ENCODE measurements around the gene FNDC11.

Gene FNDC11

GRCh38 chr20:63518351-63518861, 35.6 kb upstream of the FNDC11 start:
- Histone ChIP-seq H3K27ac (ENCODE audit: low read depth, low read length) (no peak overlapping the region), H3K4me1 (ENCODE audit: insufficient read depth, low read length) (0 out of 2 replicates have a peak, but pooled peaks cover 9% of the 10 kb centered on the region), H3K9me3 (ENCODE audit: insufficient read depth, low read depth, low read length) (0 out of 2 replicates have a peak, but pooled peaks cover 5% of the 10 kb centered on the region), H3K9ac (ENCODE audit: low read depth, low read length) (no peak overlapping the region), H3K27me3 (ENCODE audit: insufficient read depth, low read length) (peaks cover 14% of the 10 kb centered on the region), H3K4me3 (ENCODE audit: low read length) (no peak overlapping the region), H3K36me3 (ENCODE audit: insufficient read depth, low read length) (peaks cover 15% of the 10 kb centered on the region)
- 56% methylated on average over 20 of the region's 20 CpGs for WGBS

DNA sequence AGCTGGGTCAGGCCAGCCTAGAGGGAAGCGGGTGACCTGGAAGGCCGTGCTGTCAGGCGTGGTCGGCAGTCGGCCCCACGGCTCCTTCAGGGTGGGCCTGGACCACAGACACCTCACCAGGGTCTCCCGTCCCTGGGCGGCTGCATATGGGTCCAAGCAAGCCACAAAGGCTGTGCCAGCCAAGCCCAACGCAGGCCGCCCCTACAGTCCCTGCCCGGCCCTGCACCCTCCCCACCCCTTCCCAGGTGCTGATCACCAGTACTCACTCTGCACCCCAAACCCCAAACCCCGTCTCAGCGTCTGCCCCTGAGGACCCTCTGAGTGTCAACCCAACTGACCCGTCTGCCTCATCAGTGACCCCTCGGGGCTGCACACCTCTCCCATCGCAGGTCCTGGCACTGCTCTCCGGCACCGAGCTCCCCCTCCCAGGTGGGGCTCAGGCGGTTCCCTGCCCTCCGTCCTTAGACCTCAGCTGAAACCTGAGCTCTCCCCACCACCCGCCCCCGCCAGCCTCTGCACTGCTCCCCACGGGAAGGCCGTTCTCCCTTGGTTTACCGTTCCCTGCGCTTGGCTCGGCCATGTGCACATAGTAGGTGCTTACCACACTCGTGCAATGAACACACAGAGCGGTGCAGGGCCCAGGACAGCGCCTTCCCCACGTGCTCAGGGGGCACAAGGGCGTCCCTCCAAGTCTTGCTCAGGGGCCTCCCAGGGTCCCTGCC, 34.9 kb upstream of the FNDC11 start:
- peaks cover 9% of the 10 kb centered on the region; the same call in 1 of the 2 replicates for H3K9me3 ChIP-seq (ENCODE audit: insufficient read depth, low read depth, low read length)
- H3K4me1 ChIP-seq (ENCODE audit: insufficient read depth, low read length): 0 out of 2 replicates have a peak, but pooled peaks cover 9% of the 10 kb centered on the region
- WGBS: 56% methylated on average over 32 of the region's 32 CpGs
- peaks cover 14% of the 10 kb centered on the region for H3K27me3 ChIP-seq (ENCODE audit: insufficient read depth, low read length)
- peak overlapping the region; percentile 95 for H3K4me3 ChIP-seq (ENCODE audit: low read length)
- peak overlapping the region; percentile 73 for H3K9ac ChIP-seq (ENCODE audit: low read depth, low read length)
- peaks cover 20% of the 10 kb centered on the region for H3K36me3 ChIP-seq (ENCODE audit: insufficient read depth, low read length)
- H3K27ac ChIP-seq (ENCODE audit: low read depth, low read length): no peak overlapping the region

GRCh38 chr20:63519668-63520503, 34.1 kb upstream of the FNDC11 start:
- peak overlapping the region; percentile 73 for H3K9ac ChIP-seq (ENCODE audit: low read depth, low read length)
- 0 out of 2 replicates have a peak, but pooled peaks cover 9% of the 10 kb centered on the region for H3K4me1 ChIP-seq (ENCODE audit: insufficient read depth, low read length)
- WGBS: 5% methylated on average over 72 of the region's 72 CpGs
- H3K4me3 ChIP-seq (ENCODE audit: low read length): peak overlapping the region; percentile 95
- peak overlapping the region; percentile 83; the same call in 1 of the 2 replicates for H3K27ac ChIP-seq (ENCODE audit: low read depth, low read length)
- peaks cover 14% of the 10 kb centered on the region for H3K27me3 ChIP-seq (ENCODE audit: insufficient read depth, low read length)
- peaks cover 20% of the 10 kb centered on the region for H3K36me3 ChIP-seq (ENCODE audit: insufficient read depth, low read length)
- peaks cover 9% of the 10 kb centered on the region; the same call in 1 of the 2 replicates for H3K9me3 ChIP-seq (ENCODE audit: insufficient read depth, low read depth, low read length)

- H3K9me3 ChIP-seq (ENCODE audit: insufficient read depth, low read depth, low read length): peaks cover 9% of the 10 kb centered on the region; the same call in 1 of the 2 replicates
- peaks cover 14% of the 10 kb centered on the region for H3K27me3 ChIP-seq (ENCODE audit: insufficient read depth, low read length)
- H3K9ac ChIP-seq (ENCODE audit: low read depth, low read length): peak within 1 kb of the TSS; percentile 92
- H3K4me3 ChIP-seq (ENCODE audit: low read length): peak within 1 kb of the TSS; percentile 95
- H3K4me1 ChIP-seq (ENCODE audit: insufficient read depth, low read length): 0 out of 2 replicates have a peak, but pooled peaks cover 9% of the 10 kb centered on the region
- peaks cover 20% of the 10 kb centered on the region for H3K36me3 ChIP-seq (ENCODE audit: insufficient read depth, low read length)
- WGBS: under 1% methylated on average over 64 of the region's 64 CpGs
- H3K27ac ChIP-seq (ENCODE audit: low read depth, low read length): peak within 1 kb of the TSS; percentile 83; the same call in 1 of the 2 replicates
Observed at GRCh38 chr20:63520504-63520933, 33.4 kb upstream of the FNDC11 start, which contains the start of gene PPDPF. TSS of gene PPDPF (plus strand) at chr20:63520765. CDS start at chr20:63521309, 544 bp downstream.

GRCh38 chr20:63520934-63521601, 32.9 kb upstream of the FNDC11 start:
- Histone ChIP-seq H3K9ac (ENCODE audit: low read depth, low read length) (peak overlapping the region; percentile 92), H3K4me1 (ENCODE audit: insufficient read depth, low read length) (0 out of 2 replicates have a peak, but pooled peaks cover 9% of the 10 kb centered on the region), H3K27me3 (ENCODE audit: insufficient read depth, low read length) (peaks cover 14% of the 10 kb centered on the region), H3K36me3 (ENCODE audit: insufficient read depth, low read length) (peaks cover 20% of the 10 kb centered on the region), H3K4me3 (ENCODE audit: low read length) (peak overlapping the region; percentile 95), H3K27ac (ENCODE audit: low read depth, low read length) (peak overlapping the region; percentile 77; the same call in 1 of the 2 replicates), H3K9me3 (ENCODE audit: insufficient read depth, low read depth, low read length) (peaks cover 9% of the 10 kb centered on the region; the same call in 1 of the 2 replicates)
- WGBS: under 1% methylated on average over 68 of the region's 68 CpGs

- peak overlapping the region; percentile 92 for H3K9ac ChIP-seq (ENCODE audit: low read depth, low read length)
- 0 out of 2 replicates have a peak, but pooled peaks cover 9% of the 10 kb centered on the region for H3K4me1 ChIP-seq (ENCODE audit: insufficient read depth, low read length)
- WGBS: 14% methylated on average over 17 of the region's 23 CpGs
- H3K4me3 ChIP-seq (ENCODE audit: low read length): peak overlapping the region; percentile 95
- H3K27ac ChIP-seq (ENCODE audit: low read depth, low read length): no peak overlapping the region; the same call in 1 of the 2 replicates
- H3K36me3 ChIP-seq (ENCODE audit: insufficient read depth, low read length): peaks cover 20% of the 10 kb centered on the region
- peaks cover 14% of the 10 kb centered on the region for H3K27me3 ChIP-seq (ENCODE audit: insufficient read depth, low read length)
- H3K9me3 ChIP-seq (ENCODE audit: insufficient read depth, low read depth, low read length): peaks cover 9% of the 10 kb centered on the region; the same call in 1 of the 2 replicates
Observed at GRCh38 chr20:63521602-63522001, 32.4 kb upstream of the FNDC11 start.

DNA sequence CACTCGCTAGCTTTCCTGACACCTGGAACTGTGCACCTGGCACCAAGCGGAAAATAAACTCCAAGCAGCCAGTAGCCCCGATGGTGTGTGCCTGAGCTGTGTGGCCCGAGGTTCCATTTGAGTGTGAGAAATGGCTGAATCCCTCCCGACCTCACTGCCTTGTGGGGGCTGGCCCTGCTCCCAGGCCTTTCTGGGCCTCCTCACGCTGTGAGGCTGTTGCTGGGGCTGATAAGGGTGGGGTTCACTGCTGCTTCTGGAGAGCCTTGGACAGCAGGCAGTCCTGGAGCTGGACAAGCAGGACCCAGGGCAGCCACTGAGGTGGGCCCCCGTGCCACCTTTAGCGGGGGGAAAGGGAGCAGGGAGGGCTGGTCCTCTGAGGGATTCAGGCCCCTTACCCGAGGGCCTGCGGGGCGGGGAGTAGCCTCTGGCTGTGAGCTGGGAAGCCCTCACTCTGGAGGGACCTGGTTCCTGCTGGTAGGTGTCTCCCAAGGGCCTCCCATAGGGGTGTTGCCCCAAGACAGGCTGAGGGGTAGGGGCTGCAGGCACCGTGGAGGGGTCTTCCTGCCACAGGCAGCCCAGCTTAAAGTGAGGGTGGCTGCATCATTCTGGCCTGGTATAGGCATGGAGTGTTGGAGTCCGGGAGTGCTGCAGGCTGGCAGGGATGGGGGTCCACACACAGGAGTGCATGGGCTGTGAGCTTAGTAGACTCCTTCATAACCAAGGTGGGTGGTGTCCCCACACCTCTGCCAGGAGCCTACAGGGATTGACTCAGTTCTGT, 31.7 kb upstream of the FNDC11 start:
- 83% methylated on average over 13 of the region's 13 CpGs for WGBS
- peak overlapping the region; percentile 34; the same call in 1 of the 2 replicates for H3K4me3 ChIP-seq (ENCODE audit: low read length)
- H3K9ac ChIP-seq (ENCODE audit: low read depth, low read length): no peak overlapping the region
- H3K27me3 ChIP-seq (ENCODE audit: insufficient read depth, low read length): peaks cover 14% of the 10 kb centered on the region
- H3K36me3 ChIP-seq (ENCODE audit: insufficient read depth, low read length): peaks cover 20% of the 10 kb centered on the region
- H3K9me3 ChIP-seq (ENCODE audit: insufficient read depth, low read depth, low read length): peaks cover 9% of the 10 kb centered on the region; the same call in 1 of the 2 replicates
- H3K27ac ChIP-seq (ENCODE audit: low read depth, low read length): no peak overlapping the region
- 0 out of 2 replicates have a peak, but pooled peaks cover 9% of the 10 kb centered on the region for H3K4me1 ChIP-seq (ENCODE audit: insufficient read depth, low read length)

GRCh38 chr20:63522981-63523611, 30.9 kb upstream of the FNDC11 start:
- Histone ChIP-seq H3K4me3 (ENCODE audit: low read length) (no peak overlapping the region), H3K27ac (ENCODE audit: low read depth, low read length) (no peak overlapping the region), H3K9ac (ENCODE audit: low read depth, low read length) (no peak overlapping the region), H3K27me3 (ENCODE audit: insufficient read depth, low read length) (peaks cover 14% of the 10 kb centered on the region), H3K36me3 (ENCODE audit: insufficient read depth, low read length) (peaks cover 20% of the 10 kb centered on the region), H3K4me1 (ENCODE audit: insufficient read depth, low read length) (0 out of 2 replicates have a peak, but pooled peaks cover 8% of the 10 kb centered on the region), H3K9me3 (ENCODE audit: insufficient read depth, low read depth, low read length) (peaks cover 9% of the 10 kb centered on the region; the same call in 1 of the 2 replicates)
- 95% methylated on average over 11 of the region's 11 CpGs for WGBS

- H3K27me3 ChIP-seq (ENCODE audit: insufficient read depth, low read length): no peaks in the 10 kb centered on the region
- H3K4me3 ChIP-seq (ENCODE audit: low read length): no peak overlapping the region
- H3K36me3 ChIP-seq (ENCODE audit: insufficient read depth, low read length): peaks cover 20% of the 10 kb centered on the region
- WGBS: 70% methylated on average over 3 of the region's 3 CpGs
- H3K27ac ChIP-seq (ENCODE audit: low read depth, low read length): no peak overlapping the region
- peaks cover 9% of the 10 kb centered on the region; the same call in 1 of the 2 replicates for H3K9me3 ChIP-seq (ENCODE audit: insufficient read depth, low read depth, low read length)
- H3K9ac ChIP-seq (ENCODE audit: low read depth, low read length): no peak overlapping the region
- H3K4me1 ChIP-seq (ENCODE audit: insufficient read depth, low read length): no peaks in the 10 kb centered on the region
Observed at GRCh38 chr20:63525185-63525584, 28.8 kb upstream of the FNDC11 start.
